HG02759 (cell line): ENCODE results near the gene MORC4.

Experiments used
- ATAC-seq: cut with Tn5 transposase; IDR thresholded peaks from one replicate; pipeline ENCODE4 v1.9.1; 2021; ENCODE audit warnings: mild to moderate bottlenecking, moderate library complexity; ENCODE audit not compliant: unreplicated experiment

The MORC4 gene

DNA sequence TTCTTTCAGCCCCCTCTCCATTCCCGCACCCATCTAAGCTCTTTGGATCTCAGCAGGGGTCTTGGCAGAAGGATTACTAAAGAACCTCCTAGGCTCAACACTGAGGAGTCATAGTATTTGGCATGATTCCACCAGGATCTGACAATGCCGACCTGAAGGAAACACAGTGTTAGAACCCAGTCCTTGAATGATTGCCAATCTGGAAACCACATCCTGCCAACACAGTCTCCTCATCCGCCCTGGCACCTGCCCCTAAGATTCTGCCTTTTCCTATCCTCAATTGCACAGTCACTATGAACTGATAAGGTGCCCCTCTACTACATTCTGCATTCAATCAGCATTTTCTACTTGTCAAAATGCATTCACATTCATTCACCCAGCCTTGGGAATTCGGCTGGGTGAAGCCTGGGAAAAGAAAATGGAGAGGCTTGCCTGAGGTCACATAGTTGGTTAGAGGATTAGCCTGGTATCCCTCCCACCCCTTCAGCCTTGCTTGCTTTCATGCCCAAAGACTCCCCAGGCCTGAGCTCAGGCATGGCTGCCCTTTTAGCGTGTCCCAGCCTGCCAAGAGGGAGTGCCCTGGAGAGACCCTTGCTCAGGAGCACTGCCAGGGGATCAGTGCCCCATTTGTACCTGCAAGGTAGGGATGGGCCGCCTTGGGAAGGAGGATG is 82.0 kb downstream of the MORC4 start:
- no peak for ATAC-seq

GRCh38 chrX:106912864-106913263 is 87.1 kb downstream of the MORC4 start:
- no peak for ATAC-seq

- ATAC-seq: no peak
Measured at GRCh38 chrX:106906361-106906760, 93.7 kb downstream of the MORC4 start.

DNA sequence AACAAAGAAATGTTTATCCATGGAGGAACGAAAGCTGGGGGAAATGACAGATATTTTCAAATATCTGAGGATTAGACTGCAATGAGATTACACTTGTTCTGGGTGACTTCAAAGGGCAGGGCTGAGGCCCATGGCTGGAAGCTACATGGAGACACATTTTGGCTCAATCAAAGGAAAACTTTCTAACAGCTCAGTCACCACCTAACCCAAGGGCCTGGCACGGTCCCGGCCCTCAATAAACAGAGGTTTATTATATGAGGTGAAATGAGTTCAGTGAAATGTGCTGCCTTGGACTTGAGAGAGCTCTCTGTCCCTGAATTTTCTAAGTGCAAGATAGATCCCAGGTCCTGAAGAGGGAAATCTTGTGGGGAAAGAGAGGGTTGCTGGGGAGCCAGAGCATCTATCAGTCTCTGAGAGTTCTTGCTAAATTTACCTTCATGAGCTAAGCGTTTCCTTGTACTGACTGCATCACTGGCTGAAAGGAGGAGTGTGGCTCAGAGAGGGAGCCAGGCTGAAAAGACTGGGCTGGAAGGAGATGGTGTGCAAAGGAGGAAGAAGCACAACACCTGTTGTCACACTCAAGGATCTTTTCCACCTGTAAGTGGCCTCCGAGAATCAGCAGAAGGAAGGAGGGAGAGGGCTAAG is 94.8 kb downstream of the MORC4 start:
- no peak for ATAC-seq

DNA sequence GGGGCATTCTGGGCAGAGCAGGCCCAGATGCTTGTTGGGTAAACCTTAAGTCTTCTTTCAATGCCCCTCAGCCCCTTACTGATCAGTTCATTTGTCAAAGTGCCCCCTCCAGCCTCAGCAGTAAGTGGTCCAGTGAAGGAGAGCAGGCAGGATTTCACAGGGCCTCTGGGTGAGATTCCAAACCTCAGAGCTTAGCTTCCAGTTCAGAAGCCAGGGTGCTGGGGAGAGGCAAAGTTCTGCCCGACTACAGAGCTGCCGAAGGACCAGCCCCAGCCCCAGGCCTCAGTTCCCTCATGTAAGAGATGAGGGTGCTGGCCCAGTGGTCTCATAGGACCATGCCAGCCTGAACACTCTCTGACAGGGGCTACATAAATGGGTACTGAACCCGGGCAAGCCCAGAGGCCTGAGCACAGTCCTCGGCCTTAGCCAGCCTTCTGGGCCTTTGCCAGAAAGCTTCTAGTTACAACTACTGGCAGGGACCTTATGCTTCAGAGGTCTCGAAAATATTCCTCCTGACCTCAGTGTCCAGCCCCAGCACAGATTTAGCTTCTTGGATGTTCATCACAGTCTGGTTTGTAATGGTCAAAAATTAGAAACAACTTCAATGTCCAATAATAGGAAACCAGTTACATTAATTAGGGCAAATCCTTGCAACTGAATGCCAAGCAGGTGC is 96.0 kb downstream of the MORC4 start:
- no peak for ATAC-seq

GRCh38 chrX:106903291-106903824 is 96.7 kb downstream of the MORC4 start, which contains the start of gene RIPPLY1:
Gene RIPPLY1 (minus strand): TSS chrX:106903341. CDS start chrX:106903287, 54 bp downstream.
- ATAC-seq: no peak

DNA sequence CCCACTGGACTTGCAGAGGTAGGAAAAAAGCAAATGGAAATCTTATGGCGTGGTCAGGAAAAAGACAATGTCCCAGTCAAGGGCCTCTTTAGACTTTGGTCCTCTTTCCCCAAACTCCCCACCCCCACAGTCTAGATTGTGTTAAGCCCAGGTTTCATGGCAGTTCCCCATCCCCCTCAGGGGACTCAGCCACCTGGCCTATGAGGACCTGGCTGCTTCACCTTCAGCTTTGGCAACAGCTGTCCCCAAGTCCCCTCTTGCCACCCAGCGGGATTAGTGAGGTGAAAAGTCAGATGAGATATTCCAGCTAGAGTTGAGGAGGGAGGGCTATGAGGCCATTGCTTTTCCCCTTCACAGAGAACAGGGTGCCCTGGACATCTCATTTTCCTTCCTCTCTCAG is 97.3 kb downstream of the MORC4 start:
- no peak for ATAC-seq

GRCh38 chrX:106901781-106902219 is 98.2 kb downstream of the MORC4 start:
- ATAC-seq: no peak

- ATAC-seq: no peak
Measured at GRCh38 chrX:106901341-106901740, 98.7 kb downstream of the MORC4 start.

GRCh38 chrX:106899841-106900240 is 100.2 kb downstream of the MORC4 start:
- no peak for ATAC-seq

- ATAC-seq: no peak
Measured at GRCh38 chrX:106899276-106899675, 100.7 kb downstream of the MORC4 start.

DNA sequence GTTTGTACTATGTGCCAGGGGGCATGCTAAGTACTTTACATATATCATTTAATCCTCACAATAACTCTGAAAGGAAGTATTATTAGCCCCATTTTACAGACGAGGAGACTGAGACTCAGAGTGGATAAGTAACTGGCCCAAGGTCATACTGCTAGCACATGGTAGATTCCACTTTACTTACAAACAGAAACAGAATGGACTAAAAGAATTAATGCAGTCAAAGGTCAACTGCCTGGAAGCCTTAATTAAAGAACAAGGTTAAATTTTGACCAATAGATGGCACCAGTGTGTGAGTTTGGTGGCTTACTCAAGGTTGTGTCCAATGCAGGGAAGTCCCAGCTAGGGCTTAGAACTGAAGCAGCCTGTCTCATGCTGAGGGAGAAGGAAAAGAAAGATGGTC is 101.5 kb downstream of the MORC4 start:
- ATAC-seq: peak; percentile 80

- ATAC-seq: no peak
Measured at GRCh38 chrX:106897259-106897658, 102.8 kb downstream of the MORC4 start.

DNA sequence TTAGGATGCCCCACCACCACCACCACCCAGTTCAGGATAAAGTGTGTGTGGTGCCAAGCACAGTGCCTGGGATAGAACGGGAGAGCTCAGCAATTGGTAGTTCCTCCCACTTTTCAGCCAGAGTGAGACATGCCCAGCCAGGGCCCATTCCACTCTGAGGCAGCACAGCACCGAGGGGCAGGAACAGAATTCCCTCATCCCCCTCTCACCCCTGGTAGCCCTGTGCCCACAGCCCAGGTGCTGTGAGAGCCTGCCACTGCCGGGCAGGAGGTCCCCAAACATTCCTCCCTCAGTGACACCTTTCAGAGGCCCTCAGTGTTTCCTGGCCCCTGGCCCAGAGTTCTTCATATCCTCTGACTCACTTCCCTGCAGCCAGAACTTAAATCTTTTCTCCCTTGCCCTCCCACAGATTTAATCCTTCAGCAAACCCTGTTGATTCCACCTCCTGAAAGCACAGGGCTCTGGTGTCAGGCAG is 105.0 kb downstream of the MORC4 start:
- no peak for ATAC-seq

- peak; percentile 75 for ATAC-seq
Measured at GRCh38 chrX:106894392-106894909, 105.6 kb downstream of the MORC4 start.

GRCh38 chrX:106891762-106892460 is 108.1 kb downstream of the MORC4 start:
- ATAC-seq: no peak
